ENCODE measurements around the gene HIVEP3. TPM values are rescaled to one million over a fixed set of nuclear protein-coding genes. Genes with fewer than 3 reads are reported as not detected.

Gene HIVEP3
- total RNA-seq, 1 experiment from 2014 or later, result 3.1 TPM

DNA sequence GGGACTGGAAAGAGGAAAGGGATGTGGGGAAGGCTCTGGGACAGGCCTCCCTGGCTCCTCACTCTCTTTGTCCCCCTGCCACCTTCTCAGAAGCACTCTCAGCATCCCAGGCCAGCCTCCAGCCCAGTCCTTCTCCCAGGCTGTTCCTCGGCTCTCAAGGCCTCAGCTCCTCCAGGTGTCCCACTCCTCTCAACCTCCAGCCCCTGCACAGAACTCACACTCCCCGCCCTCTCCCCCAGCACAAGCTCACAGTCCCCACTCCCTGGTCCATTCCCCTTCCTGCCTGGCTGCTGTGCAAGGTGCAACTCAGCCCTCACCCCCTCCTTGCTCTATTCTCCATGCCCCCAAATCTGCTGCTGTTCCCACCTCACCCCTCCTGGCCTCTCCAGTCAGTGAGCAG, 185.0 kb downstream of the HIVEP3 start:
- no peak overlapping the region for H3K4me3 ChIP-seq (ENCODE audit: low read depth, low read length, poor library complexity, severe bottlenecking)
- no peak for DNase-seq (ENCODE audit: low spot score)
- TF ChIP-seq, protein P1, sequence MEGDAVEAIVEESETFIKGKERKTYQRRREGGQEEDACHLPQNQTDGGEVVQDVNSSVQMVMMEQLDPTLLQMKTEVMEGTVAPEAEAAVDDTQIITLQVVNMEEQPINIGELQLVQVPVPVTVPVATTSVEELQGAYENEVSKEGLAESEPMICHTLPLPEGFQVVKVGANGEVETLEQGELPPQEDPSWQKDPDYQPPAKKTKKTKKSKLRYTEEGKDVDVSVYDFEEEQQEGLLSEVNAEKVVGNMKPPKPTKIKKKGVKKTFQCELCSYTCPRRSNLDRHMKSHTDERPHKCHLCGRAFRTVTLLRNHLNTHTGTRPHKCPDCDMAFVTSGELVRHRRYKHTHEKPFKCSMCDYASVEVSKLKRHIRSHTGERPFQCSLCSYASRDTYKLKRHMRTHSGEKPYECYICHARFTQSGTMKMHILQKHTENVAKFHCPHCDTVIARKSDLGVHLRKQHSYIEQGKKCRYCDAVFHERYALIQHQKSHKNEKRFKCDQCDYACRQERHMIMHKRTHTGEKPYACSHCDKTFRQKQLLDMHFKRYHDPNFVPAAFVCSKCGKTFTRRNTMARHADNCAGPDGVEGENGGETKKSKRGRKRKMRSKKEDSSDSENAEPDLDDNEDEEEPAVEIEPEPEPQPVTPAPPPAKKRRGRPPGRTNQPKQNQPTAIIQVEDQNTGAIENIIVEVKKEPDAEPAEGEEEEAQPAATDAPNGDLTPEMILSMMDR (conservative IDR thresholded peaks at IDR 0.05; ENCODE audit: low read depth, low read length), result no peak
- TF ChIP-seq EZH2 (IDR thresholded peaks at IDR 0.05; ENCODE audit: borderline replicate concordance, low read depth, low read length, poor library complexity, severe bottlenecking), result no peak
- no peaks in the 10 kb centered on the region for H3K27me3 ChIP-seq (replicated peaks; ENCODE audit: insufficient read depth, low read depth, low read length, poor library complexity)
- no peaks in the 10 kb centered on the region for H3K9me3 ChIP-seq (ENCODE audit: low read depth, low read length, poor library complexity, severe bottlenecking)
- H3K27ac ChIP-seq (ENCODE audit: low read depth, low read length, poor library complexity, severe bottlenecking), result no peak overlapping the region
- intact Hi-C loops (cut with micrococcal nuclease; ENCODE audit: unreplicated experiment), result no loop called here
- CTCF ChIA-PET, result no interaction called here
- no TSS peak for BruUV-seq (replicated peaks)
- POLR2A ChIA-PET (ENCODE audit: low non-redundant PET), result no interaction called here
- H3K4me1 ChIP-seq (ENCODE audit: insufficient read depth, low read length, poor library complexity, severe bottlenecking), result no peaks in the 10 kb centered on the region
- no peaks in the 10 kb centered on the region for H3K36me3 ChIP-seq (ENCODE audit: insufficient read depth, low read length, poor library complexity, severe bottlenecking)

DNA sequence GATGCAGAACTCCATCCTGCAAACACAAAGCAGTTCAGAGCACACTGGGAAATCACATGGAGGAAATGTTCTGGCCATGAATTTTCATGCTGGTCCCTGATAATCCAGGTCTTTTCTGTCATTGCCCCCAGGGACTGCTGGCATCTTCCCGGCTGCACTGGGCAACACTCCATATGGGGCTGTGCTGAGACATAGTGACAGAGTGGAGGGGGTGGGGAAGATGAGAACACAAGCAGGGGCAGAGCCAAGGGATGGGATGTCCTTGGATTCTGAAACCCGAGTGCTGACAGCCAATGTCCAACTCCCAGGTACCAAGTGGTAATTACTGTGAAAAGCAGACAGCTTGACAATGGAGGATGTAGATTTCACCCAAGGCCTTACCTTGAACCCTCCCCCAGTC, 185.7 kb downstream of the HIVEP3 start:
- TF ChIP-seq EZH2 (IDR thresholded peaks at IDR 0.05; ENCODE audit: borderline replicate concordance, low read depth, low read length, poor library complexity, severe bottlenecking), result no peak
- TF ChIP-seq, protein P1 (conservative IDR thresholded peaks at IDR 0.05; ENCODE audit: low read depth, low read length), result no peak
- Histone ChIP-seq H3K4me3 (ENCODE audit: low read depth, low read length, poor library complexity, severe bottlenecking) (no peak overlapping the region), H3K9me3 (ENCODE audit: low read depth, low read length, poor library complexity, severe bottlenecking) (no peaks in the 10 kb centered on the region), H3K27me3 (replicated peaks; ENCODE audit: insufficient read depth, low read depth, low read length, poor library complexity) (no peaks in the 10 kb centered on the region), H3K27ac (ENCODE audit: low read depth, low read length, poor library complexity, severe bottlenecking) (no peak overlapping the region), H3K4me1 (ENCODE audit: insufficient read depth, low read length, poor library complexity, severe bottlenecking) (no peaks in the 10 kb centered on the region), H3K36me3 (ENCODE audit: insufficient read depth, low read length, poor library complexity, severe bottlenecking) (no peaks in the 10 kb centered on the region)
- intact Hi-C loops (cut with micrococcal nuclease; ENCODE audit: unreplicated experiment), result no loop called here
- ChIA-PET CTCF (no interaction called here), POLR2A (ENCODE audit: low non-redundant PET) (no interaction called here)
- DNase-seq (ENCODE audit: low spot score), result no peak
- BruUV-seq (replicated peaks), result no TSS peak

DNA sequence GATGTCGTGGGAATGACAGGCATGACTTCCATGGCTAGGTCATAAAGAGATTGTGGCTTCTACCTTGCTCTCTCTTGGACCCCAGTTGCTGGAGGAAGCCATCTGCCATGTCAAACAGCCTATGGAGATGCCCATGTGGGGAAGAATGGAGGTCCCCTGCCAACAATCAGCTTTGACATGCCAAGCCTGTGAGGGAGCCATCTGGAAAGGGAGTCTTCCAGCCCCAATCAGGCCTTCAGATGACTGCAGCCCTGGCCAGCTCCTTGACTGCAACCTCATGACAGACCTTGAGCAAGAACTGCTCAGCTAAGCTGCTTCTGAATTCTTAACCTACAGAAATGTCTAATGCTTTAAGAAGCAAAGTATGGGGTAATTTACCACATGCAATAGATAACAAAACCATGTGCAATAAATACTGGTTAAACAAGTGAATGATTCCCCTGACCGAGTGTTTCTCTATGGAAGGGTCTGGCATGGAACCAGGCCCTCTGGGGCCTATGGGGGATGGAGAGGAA, 187.1 kb downstream of the HIVEP3 start:
- H3K36me3 ChIP-seq (ENCODE audit: insufficient read depth, low read length, poor library complexity, severe bottlenecking), result no peaks in the 10 kb centered on the region
- no peak overlapping the region for H3K27ac ChIP-seq (ENCODE audit: low read depth, low read length, poor library complexity, severe bottlenecking)
- H3K4me1 ChIP-seq (ENCODE audit: insufficient read depth, low read length, poor library complexity, severe bottlenecking), result no peaks in the 10 kb centered on the region
- CTCF ChIA-PET, result no interaction called here
- POLR2A ChIA-PET (ENCODE audit: low non-redundant PET), result no interaction called here
- no peak for DNase-seq (ENCODE audit: low spot score)
- no peaks in the 10 kb centered on the region for H3K9me3 ChIP-seq (ENCODE audit: low read depth, low read length, poor library complexity, severe bottlenecking)
- H3K4me3 ChIP-seq (ENCODE audit: low read depth, low read length, poor library complexity, severe bottlenecking), result no peak overlapping the region
- BruUV-seq (replicated peaks), result no TSS peak
- no peaks in the 10 kb centered on the region for H3K27me3 ChIP-seq (replicated peaks; ENCODE audit: insufficient read depth, low read depth, low read length, poor library complexity)
- intact Hi-C loops (cut with micrococcal nuclease; ENCODE audit: unreplicated experiment), result no loop called here
- TF ChIP-seq, protein P1 (conservative IDR thresholded peaks at IDR 0.05; ENCODE audit: low read depth, low read length), result no peak
- no peak for TF ChIP-seq EZH2 (IDR thresholded peaks at IDR 0.05; ENCODE audit: borderline replicate concordance, low read depth, low read length, poor library complexity, severe bottlenecking)
